ENCODE measurements around the gene SBF2. TPM values are rescaled to one million over a fixed set of nuclear protein-coding genes. Genes with fewer than 3 reads are reported as not detected.

Gene SBF2
- total and polyA plus RNA-seq, 2 donors (not counting 3 experiments of a cell fraction or from before 2014, with no cell fraction given): 15.4 to 42.4 TPM

DNA sequence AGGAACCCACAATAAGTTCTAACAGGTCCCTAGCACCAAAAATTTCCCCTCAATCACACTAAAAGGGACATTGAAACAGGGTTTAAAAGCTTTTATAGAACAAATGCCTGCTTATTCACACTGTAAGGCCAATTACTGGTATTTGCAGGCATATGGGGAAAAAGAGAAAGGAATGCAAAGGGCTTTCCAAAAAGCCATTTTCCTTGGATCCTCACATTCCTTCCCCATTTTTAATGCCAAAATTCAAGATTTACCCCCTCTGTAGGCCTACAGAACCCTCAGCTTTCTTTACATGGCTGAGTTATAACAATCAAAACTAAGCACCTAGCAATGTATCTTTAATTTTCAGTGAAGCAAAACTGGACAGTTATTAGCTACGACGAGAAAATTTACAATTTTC is 102.0 kb downstream of the SBF2 start:
- dilution Hi-C loops (cut with MboI; ENCODE audit: extremely low pct_ligation_motif_present, low sequenced_read_pairs) (no loop called here), intact Hi-C loops (cut with micrococcal nuclease) (no loop called here)
- DNase-seq (ENCODE audit: low read depth, low spot score) (no peak), FAIRE-seq (no peak)
- Histone ChIP-seq H3K36me3 (ENCODE audit: control insufficient read depth in 2 of 2, extremely low read depth in 1 of 2, insufficient read depth in 2 of 2, low read length in 2 of 2) (no peaks in the 10 kb centered on the region), H3K27ac (ENCODE audit: insufficient read depth, low read depth, low read length) (no peak overlapping the region), H3K9ac (replicated peaks; ENCODE audit: extremely low read depth, insufficient read depth, low read length) (no peak overlapping the region), H3K4me1 (ENCODE audit: control insufficient read depth, extremely low read depth, insufficient read depth, low read length) (no peaks in the 10 kb centered on the region), H4K20me1 (replicated peaks; ENCODE audit: control insufficient read depth, extremely low read depth, insufficient read depth, low read length) (no peaks in the 10 kb centered on the region), H3K27me3 (ENCODE audit: control insufficient read depth in 2 of 2, insufficient read depth in 2 of 2, low read length in 2 of 2) (no peaks in the 10 kb centered on the region), H2AFZ (ENCODE audit: low read depth, low read length) (no peak overlapping the region), H3K9me1 (replicated peaks; ENCODE audit: control insufficient read depth, extremely low read depth, insufficient read depth, low read length) (no peaks in the 10 kb centered on the region), H3K4me3 (replicated peaks in 1 of 3; ENCODE audit: insufficient read depth in 1 of 3, low read depth in 1 of 3, low read length in 3 of 3) (no peak overlapping the region), H3K79me2 (ENCODE audit: control insufficient read depth, insufficient read depth, low read length) (peaks cover 4% of the 10 kb centered on the region), H3K9me3 (replicated peaks; ENCODE audit: control insufficient read depth, insufficient read depth, low read length) (no peaks in the 10 kb centered on the region), H3K4me2 (ENCODE audit: insufficient read depth, low read length) (no peak overlapping the region)
- TF ChIP-seq FOS (IDR thresholded peaks at IDR 0.05; ENCODE audit: borderline replicate concordance, insufficient read depth, low read length) (no peak), EZH2 (IDR thresholded peaks at IDR 0.05; ENCODE audit: borderline replicate concordance, low read depth, low read length, severe bottlenecking) (no peak), GATA2 (IDR thresholded peaks at IDR 0.05; ENCODE audit: insufficient read depth, insufficient read length, low read depth, low read length) (no peak), POLR2A (IDR thresholded peaks at IDR 0.05; ENCODE audit: low read depth, low read length) (no peak), MYC (IDR thresholded peaks at IDR 0.05; ENCODE audit: low read depth, low read length) (no peak), JUN (IDR thresholded peaks at IDR 0.05; ENCODE audit: borderline replicate concordance, insufficient read depth, insufficient read length, low read depth) (no peak), MAX (IDR thresholded peaks at IDR 0.05; ENCODE audit: insufficient read depth, insufficient read length) (no peak), POLR2AphosphoS5 (IDR thresholded peaks at IDR 0.05; ENCODE audit: insufficient read depth, low read depth, low read length) (no peak), CTCF (IDR thresholded peaks at IDR 0.05; ENCODE audit: extremely low read depth in 1 of 2, insufficient read depth in 1 of 2, low read depth in 1 of 2, low read length in 2 of 2) (no peak)
- ChIA-PET CTCF (interaction anchor here (0.7 to 1.1 kb wide), 3 partner anchors 10 to 15 kb away, joined by 3 to 4 read pairs (median 3); no protein-coding TSS in a partner anchor), POLR2A (no interaction called here)
- no TSS peak for BruUV-seq (replicated peaks)
